Stimulated activated CD4-positive, alpha-beta T cell treated with anti-CD3 and anti-CD28 coated beads, TNF-alpha, amount 100 ng/mL, for 48 hours (primary cell): Measurements from ENCODE around the gene HSH2D.
"Not testable (repeated sequence)": the region's sequence is repeated elsewhere in the genome, so short reads cannot be mapped to it uniquely, and the experiment has no call there.

Source experiments
- DNase-seq, 3 donors: peaks; one replicate each; pipeline ENCODE4 v3.0.0-alpha.2; 2020; ENCODE audit warnings: low read depth in 3 of 3

The HSH2D gene

DNA sequence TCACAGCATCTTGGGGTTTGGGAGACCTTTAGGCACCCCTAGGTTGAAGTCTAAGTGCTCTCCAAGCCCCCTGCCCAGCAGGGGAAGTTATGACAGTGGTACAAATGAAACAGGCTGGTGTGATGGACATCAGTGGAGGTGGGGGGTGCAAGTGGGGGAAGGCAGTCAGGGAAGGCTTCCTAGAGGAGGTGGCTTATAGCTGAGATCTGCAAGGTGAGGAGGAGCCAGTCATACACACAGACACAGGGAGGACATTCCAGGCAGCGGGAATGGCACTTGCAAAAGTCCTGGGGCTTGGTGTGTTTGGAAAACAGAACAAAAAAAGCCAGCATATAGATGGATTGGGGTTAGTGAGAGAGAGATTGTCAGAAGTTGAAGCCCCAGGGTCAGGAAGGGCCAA, 11.6 kb downstream of the HSH2D start:
- no peak for DNase-seq

DNA sequence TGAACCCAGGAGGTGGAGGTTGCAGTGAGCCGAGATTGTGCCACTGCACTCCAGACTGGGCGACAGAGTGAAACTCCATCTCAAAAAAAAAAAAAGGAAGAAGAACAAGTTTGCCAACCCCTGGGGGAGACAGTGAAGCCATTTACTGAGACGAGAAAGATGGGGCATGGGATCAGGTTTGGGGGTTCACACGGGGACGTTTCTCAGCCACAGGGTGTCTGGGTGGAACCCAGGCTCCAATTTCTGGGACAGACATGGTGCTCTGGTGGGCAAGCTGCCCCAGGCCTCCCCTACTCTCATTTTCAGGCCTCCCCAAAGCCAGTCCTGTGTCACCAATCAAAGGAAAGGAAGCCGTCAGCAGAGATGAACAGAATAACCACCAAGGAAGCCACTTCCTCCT, 13.4 kb downstream of the HSH2D start:
- no peak for DNase-seq

DNA sequence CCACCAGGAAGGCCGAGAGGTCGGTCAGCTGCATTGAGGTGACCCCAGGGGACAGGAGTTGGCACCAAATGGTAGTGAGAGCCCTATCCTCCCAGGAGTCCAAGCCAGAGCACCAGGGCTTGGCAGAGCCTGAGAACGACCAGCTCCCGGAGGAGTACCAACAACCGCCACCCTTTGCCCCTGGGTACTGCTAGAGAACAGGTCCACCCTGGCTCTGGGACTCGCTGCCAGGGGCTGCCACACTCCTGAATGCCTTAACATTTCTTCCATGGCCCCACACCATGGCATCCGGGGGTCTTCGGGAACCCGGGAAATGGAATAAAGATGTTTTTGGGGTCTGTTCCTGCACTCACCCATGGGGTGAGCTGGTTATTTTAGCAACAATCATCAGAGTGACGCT, 14.1 kb downstream of the HSH2D start:
- no peak for DNase-seq

DNA sequence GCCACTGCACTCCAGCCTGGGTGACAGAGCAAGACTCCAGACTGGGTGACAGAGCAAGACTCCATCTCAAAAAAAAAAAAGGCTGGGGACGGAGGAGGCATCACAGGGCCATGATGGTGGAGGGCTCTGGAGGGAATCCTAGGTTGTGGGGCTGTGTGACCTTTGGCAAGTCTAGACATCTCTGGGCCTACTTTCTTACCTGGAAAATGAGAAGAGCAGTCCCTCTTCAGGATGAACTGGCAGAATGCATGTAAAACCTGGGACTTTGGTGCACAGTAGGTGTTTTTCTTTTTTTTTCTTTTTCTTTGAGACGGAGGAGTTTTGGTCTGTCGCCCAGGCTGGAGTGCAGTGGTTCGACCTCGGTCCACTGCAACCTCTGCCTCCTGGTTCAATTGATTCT, 16.2 kb downstream of the HSH2D start:
- DNase-seq: no peak

DNA sequence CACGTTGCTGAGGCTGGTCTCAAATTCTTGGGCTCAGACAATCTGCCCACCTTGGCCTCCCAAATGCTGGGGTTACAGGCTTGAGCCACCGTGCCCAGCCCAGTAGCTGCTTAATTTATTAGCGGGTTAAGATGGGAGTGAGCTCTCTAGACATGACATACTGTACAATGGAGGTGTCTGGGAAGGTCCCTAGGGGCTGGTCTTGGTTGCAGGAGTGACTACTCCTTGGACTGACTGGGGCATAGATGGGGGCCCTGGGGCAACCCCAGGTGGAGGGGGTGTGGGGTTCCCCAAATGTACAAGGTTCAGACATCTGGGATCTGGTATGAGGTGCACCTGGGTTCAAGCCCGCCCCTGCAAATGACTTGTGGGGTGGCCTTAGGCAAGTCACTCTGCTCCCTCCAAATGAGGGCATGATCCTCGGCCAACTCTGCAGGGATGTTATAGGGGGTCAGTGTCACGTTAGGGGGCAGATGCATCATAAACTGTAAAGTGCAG, 17.0 kb downstream of the HSH2D start:
- no peak for DNase-seq

DNA sequence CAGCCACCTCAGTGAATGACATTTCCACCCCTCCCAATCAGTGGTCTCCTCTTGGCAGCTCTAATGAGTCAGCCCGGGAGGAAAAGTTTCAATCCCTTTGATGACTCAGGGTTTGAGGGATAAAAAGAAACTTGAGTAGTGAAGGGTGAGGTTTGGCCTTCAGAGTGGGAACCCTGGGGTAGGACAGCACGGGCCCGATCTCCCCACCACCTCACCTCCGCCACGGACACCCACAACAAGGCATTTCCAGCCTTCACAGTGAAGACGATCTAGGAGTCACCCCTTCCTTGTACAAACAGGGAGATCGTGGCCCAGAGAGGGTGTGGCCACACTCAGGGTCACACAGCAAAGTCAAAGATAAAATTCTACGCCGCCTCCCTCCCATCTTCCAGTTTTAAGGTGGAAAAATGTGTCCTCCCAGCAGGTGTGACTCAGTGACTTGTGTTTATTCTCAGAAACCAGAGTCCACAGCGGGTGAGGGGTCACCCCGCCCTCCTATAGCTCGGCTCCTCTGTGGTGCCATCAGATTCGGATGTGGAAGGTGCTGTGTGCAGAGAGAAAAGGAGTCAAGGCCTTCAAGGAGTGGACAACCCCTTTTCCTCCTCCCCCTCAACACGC, 17.6 kb downstream of the HSH2D start:
- peak in 2 of 3 donors; percentile 30 to 58 for DNase-seq

DNA sequence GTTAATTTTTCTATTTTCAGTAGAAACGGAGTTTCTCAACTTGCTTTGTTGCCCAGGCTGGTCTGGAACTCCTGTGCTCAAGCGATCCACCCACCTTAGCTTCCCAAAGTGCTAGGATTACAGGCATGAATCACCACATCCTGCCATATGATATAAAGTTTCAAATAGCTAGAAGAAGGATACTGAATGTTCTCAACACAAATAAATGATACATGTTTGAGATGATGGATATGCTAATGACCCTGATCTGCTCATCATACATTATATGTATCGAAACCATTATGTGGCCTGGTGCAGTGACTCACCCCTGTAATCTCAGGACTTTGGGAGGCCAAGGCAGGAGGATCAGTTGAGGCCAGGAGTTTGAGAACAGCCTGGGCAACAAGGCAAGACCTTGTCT, 18.4 kb downstream of the HSH2D start:
- no peak for DNase-seq

DNA sequence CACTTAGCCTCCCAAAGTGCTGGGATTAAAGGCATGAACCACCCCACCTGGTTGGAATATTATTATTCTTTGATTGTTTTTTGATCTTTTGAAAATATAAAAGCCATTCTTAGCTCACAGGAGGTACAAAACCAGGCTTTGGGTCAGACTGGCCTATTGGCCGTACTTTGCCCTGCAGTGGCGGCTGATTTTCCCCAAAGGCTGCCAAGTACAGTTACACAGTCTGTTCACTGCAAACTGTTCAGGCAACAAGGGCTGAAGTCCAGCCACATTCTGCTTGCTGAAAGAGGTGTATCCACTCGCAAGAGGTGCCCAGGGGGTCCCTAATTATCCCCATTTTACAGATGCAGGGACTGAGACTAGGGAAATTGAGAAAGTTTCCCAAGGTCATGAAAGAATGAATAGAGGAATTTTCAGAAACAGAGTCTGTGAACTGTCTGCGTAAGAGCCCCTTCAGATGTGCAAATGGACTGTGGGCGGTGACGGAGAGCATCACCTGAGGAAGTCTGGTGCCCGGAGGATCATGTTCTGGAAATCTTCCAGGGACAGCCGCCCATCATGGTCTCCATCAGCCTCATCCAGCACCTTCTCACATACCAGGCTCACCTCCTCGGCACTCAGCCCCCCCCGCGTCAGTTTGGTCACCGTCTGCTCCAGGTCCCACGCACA, 20.9 kb downstream of the HSH2D start:
- no peak for DNase-seq

DNA sequence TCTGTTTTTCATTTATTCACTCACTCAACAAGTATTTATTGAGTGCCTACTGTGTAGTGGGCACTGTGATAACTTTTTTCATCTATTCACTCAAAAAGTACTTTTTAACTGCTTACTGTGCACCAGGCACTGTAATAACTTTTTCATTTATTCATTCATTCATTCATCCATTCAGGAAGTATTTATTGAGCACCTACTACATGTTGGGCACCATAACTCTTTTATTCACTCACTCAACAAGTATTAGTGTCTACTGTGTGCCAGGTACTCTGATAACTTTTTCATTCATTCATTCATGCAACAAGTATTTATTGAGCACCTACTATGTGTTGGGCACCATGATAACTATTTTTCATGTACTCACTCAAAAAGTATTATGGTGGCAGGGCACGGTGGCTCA, 22.9 kb downstream of the HSH2D start:
- no peak for DNase-seq

DNA sequence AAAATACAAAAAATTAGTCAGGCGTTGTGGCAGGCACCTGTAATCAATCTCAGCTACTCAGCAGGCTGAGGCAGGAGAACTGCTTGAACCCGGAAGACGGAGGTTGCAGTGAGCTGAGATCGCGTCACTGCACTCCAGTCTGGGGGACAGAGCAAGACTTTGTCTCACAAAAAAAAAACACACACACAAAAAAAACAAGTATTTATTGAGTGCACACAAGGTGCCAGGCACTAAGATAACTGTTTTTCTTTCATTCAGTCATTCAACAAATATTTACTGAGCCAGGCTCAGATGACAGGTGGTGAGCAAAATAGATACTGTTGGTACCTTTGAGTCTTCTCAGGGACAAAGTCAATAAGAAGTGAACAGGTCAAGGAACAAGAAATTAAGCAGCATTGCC, 23.6 kb downstream of the HSH2D start:
- no peak for DNase-seq

DNA sequence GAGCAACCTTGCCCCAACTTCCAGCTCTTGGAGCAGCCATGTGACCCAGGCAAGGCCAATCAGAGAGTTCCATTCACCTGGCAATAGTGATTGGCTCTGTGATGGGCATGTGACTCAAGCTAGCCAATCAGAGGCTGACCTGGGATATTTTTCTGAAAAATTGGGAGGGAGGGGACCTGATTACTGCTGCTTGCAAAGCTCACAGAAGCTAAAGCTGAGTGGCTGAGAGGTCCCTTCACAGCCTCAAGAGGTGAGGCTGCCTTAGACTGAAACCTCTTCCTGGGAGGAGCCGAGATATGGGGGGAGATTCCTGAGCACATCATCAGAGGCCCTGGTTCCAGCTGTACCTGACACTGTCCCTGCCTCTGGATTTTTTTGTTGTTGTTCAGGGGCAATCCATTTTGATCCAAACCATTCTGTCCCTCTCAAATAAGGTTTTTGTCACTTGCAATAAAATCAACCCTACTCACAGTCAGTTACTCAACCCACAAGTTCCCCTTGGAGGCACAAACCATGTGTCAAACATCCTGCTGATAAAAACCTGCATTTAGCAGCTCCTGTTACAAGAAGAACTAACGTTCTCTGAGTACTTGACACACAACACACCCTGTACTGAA, 25.1 kb downstream of the HSH2D start:
- DNase-seq: no peak

DNA sequence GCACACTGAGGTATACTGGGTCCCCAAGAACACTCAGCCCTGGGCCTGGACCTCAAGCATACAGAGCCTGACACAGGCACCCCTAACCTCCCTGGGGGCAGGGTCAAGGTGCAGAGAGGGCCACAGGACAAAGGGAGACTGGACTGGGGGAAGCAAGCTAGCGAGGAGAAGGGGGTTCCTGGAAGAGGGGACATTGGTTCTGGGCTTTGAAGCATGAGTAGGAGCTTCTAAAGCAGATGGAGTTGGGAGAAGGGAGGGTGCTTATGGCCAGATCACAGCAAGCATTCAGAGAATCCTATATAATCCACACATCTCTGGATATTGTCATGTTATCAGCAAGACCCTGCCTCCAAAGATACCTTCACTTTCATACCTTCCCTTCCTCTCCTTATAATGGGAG, 26.6 kb downstream of the HSH2D start:
- no peak for DNase-seq

DNA sequence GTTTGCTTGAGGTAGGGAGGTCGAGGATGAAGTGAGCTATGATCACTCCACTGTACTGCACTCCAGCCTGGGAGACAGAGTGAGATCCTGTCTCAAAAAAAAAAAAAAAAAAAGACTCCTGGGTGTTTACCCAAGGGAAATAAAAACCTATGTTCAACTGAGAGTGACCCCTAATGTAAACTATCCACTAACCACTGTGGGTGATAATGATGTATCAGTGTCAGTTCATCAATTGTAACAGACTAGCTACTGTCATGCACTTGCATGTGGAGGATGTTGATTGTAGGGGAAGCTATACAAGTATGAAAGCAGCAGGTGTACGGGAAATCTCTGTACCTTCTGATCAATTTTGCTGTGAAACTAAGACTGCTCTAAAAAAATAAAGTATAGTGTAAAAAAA, 32.5 kb downstream of the HSH2D start:
- no peak for DNase-seq

DNA sequence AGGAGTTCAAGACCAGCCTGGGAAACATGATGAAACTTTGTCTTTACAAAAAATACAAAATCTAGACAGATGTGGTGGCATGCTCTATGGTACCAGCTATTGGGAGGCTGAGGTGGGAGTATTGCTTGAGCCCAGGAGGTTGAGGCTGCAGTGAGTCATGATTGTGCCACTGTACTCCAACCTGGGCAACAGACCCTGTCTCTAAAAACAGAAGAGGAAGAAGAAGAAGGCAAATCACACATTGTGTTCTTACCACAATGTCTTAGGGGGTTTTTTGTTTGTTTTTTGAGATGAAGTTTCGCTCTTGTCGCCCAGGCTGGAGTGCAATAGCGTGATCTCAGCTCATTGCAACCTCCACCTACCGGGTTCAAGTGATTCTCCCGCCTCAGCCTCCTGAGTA, 35.4 kb downstream of the HSH2D start:
- DNase-seq: not testable (repeated sequence)

DNA sequence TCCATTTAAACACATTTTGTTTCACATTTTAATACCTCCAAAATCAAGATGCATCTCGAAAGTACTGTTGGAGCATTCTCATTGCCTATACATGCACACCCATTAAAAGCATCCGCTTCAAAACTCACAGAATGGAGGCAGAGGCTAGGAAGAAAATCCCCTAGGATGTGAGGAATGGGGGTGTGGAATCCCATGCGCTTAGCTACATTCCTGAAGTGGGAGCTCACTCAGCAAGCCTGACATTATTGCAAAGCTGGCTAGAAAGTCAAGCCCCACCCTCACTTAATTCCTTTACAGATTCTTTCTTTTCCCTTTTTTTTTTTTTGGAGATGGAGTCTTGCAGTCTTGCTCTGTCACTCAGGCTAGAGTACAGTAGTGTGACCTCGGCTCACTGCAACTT, 37.1 kb downstream of the HSH2D start:
- DNase-seq: no peak

DNA sequence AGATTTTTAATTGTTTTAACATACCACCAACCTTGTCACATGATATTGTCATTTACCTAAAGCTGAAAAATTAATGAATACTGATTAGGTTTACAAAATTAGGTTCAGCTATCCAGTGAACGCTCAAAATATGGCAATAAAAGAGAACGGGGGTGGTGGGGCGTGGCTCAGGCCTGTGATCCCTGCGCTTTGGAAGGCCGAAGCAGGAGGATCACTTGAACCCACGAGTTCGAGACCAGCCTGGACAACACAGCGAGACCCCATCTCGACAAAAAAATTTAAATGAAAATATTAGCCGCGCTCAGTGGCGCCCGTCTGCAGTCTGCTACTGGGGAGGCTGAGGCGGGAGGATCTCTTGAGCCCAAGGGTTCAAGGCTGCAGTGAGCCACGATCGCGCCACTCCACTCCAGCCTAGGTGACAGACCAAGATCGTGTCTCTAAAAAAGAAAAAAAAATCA, 41.2 kb downstream of the HSH2D start:
- no peak for DNase-seq

DNA sequence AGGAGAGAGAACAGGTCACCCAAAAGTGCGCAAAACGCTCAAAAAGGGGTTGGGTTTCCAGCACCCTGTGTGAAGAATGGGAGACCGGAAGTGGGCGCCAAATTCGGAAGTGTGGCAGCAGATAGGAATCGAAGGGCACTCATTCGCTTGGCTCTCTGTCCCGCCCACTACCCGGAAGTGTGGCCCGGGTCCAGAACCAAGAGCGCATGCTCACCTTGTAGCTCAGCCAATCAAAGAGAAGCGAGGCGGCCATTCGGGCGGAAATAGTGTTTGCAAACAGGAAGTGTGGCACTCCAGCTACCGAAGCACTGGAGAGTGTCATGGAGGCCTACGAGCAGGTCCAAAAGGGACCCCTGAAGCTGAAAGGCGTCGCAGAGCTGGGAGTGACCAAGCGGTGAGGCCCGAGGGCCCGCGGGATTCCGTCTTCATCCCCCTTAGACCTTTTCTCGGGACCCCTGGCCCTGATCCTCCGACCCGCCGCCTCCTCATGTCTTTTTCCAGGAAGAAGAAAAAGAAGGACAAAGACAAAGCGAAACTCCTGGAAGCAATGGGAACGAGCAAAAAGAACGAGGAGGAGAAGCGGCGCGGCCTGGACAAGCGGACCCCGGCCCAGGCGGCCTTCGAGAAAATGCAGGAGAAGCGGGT, 41.8 kb downstream of the HSH2D start, which contains the start of gene FAM32A:
FAM32A (plus strand) TSS at position 288 of the 645 bp plus-strand sequence; CDS start at position 321, 33 bp downstream.
- peak; percentile 96 to 99 (median 98) for DNase-seq

DNA sequence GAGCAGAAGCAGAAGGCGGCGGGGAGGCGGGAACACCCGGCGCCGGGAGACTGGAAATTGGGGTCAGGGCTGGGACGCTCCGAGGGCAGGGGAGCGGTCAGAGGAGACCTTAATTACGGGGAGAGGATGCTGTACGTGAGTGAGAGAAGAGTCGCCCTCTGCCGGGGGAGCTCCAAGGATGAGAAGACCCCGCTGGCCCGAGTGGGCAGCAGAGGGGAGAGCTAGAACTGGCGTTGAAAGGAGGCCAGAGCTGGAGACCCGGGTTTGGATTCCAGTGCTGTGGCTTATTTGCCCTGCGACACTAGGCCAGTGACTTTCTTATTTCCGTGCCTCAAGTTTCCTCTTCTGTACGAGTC, 42.3 kb downstream of the HSH2D start:
- no peak for DNase-seq

DNA sequence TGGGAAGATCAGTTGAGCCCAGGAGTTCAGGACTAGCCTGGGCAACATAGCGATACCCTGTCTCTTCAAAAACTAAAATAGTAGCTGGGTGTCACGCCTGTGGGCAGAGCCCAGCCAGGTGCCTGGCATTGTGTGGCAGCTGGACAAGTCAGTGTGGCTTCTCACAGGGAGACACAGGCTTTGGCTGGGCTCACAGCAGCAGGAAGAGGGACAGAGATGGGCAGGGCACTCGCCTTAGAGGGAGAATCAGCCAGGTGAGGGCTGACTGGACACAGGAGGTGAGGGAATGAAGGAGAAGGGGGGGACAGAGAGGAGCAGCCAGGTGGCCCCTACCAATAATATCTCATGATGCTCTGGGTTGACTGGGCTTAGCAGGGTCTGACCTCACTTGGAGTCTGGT, 45.0 kb downstream of the HSH2D start:
- DNase-seq: no peak

DNA sequence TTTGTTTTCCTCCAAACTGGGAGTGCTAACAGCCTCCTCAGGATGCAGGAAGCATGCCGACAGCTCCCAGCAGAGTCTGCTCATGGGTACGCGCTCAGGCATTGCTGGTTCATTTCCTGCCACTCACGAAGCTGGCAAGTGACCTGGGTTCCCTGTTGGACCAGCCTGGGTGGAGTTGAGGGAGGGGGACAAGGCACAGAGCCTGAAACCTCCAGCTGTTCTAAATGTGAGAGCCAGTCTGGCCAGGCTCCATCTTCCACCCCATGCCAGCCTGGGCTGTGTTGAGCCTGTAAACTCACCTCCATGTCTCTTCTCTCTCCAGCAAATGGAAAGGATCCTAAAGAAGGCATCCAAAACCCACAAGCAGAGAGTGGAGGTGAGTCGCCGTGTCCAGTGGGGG, 46.7 kb downstream of the HSH2D start:
- DNase-seq: no peak

DNA sequence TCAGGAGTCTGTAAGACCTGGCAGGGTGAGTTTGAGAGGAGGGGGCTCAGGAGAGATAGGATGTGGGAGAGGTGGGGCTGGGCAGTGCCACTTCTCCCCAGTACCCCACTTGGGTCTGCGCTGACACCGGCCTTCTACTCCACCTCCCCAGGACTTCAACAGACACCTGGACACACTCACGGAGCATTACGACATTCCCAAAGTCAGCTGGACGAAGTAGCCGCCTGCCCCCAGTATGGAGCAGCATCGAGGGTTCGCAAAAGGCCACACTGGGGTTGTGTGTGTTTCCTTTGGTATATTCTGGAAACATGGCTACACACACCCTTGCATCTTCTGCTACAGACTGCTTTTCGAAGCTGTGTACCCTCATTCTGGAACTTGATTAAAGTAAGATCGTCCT, 47.3 kb downstream of the HSH2D start:
- DNase-seq: no peak

DNA sequence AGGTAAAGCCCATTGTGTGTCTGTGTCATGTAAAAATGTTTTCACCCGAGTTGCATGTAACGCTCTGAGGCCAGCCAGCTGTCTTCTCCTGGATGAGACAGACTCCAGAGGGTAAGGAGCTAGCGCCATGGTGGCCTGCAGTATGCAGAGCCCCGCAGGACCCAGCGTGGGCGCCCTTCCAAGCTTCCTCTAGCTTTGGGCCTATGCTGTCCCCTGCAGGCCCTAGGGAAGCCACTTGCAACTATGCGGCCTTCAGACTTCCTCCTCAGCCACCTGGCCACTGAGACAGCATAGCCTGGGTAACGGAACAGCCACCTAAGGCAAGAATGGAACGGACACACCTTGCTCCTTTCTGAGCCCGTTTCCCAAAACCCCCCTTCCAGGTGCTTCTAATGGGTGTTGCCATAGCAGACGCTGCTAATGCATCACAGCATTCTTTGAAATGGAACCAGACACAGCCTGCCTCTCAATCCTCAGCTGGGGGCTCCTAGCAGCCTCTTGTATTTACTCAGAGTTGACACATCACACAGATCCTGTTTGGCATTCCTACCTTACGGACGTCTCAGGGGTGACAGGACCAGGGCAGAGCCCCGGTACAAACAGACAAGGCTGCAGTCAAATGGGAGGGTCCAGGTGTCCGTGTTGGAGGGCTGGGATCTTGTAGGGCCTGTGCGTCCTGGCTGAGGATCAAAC, 47.9 kb downstream of the HSH2D start:
- DNase-seq: no peak
